GM23338 (cell line): ENCODE measurements around the gene ELOVL2. TPM values are rescaled to one million over a fixed set of nuclear protein-coding genes. Genes with fewer than 3 reads are reported as not detected.

Experiments used
- ATAC-seq: fragments of 200-7000 bp; cut with Tn5 transposase; 3 replicates; pipeline ENCODE4 v1.9.1; 2020
- DNase-seq: peaks from one replicate; pipeline ENCODE4 v3.0.0-alpha.2; 2015; ENCODE audit warnings: low spot score
- H2AFZ ChIP-seq: fragments of 200-600 bp; sonication (generic); 2 replicates; pipeline ENCODE4 v1.8.0; 2016; ENCODE audit warnings: antibody characterized with exemption, mild to moderate bottlenecking, moderate library complexity
- H3F3A ChIP-seq: fragments of 200-600 bp; sonication (generic); replicated peaks from 2 replicates; pipeline ENCODE4 v1.8.0; 2017; ENCODE audit warnings: antibody characterized with exemption, mixed run types, low read depth
- H3K27ac ChIP-seq: fragments of 200-600 bp; sonication (generic); 2 replicates; pipeline ENCODE4 v1.6.1; 2016; ENCODE audit warnings: low read depth
- H3K27me3 ChIP-seq: fragments of 200-600 bp; sonication (generic); 2 replicates; pipeline ENCODE4 v1.8.0; 2016; ENCODE audit warnings: mild to moderate bottlenecking, mixed run types, moderate library complexity; ENCODE audit not compliant: insufficient read depth
- H3K36me3 ChIP-seq: fragments of 200-600 bp; sonication (generic); 2 replicates; pipeline ENCODE4 v1.8.0; 2016; ENCODE audit warnings: mild to moderate bottlenecking; ENCODE audit not compliant: insufficient read depth
- H3K4me1 ChIP-seq: fragments of 200-600 bp; sonication (generic); 2 replicates; pipeline ENCODE4 v1.8.0; 2016; ENCODE audit warnings: mild to moderate bottlenecking, moderate library complexity; ENCODE audit not compliant: insufficient read depth
- H3K4me2 ChIP-seq: fragments of 200-600 bp; sonication (generic); 2 replicates; pipeline ENCODE4 v1.7.1; 2017; ENCODE audit warnings: mixed run types
- H3K4me3 ChIP-seq: fragments of 200-600 bp; sonication (generic); 2 replicates; pipeline ENCODE4 v1.6.1; 2016; ENCODE audit warnings: mixed run types
- H3K79me2 ChIP-seq: fragments of 200-600 bp; sonication (generic); replicated peaks from 2 replicates; pipeline ENCODE4 v1.8.0; 2017; ENCODE audit warnings: mild to moderate bottlenecking; ENCODE audit not compliant: insufficient read depth
- H3K9me2 ChIP-seq: fragments of 200-600 bp; sonication (generic); 2 replicates; pipeline ENCODE4 v1.8.0; 2017; ENCODE audit not compliant: insufficient read depth
- H4K20me1 ChIP-seq: fragments of 200-600 bp; sonication (generic); replicated peaks from 2 replicates; pipeline ENCODE4 v1.8.0; 2017; ENCODE audit warnings: mild to moderate bottlenecking; ENCODE audit not compliant: insufficient read depth
- H3K27ac Mint-ChIP-seq: 2 replicates; pipeline ENCODE4 v1.8.0; 2020; ENCODE audit warnings: inconsistent platforms, mild to moderate bottlenecking, moderate library complexity, mixed read lengths
- H3K27me3 Mint-ChIP-seq: 3 replicates; pipeline ENCODE4 v1.8.0; 2022; ENCODE audit warnings: low read depth, mild to moderate bottlenecking, moderate library complexity, mixed read lengths, inconsistent platforms; ENCODE audit not compliant: insufficient read depth, poor library complexity
- H3K36me3 Mint-ChIP-seq: 3 replicates; pipeline ENCODE4 v1.8.0; 2021; ENCODE audit warnings: low read depth, mild to moderate bottlenecking, inconsistent platforms, moderate library complexity, mixed read lengths
- H3K4me1 Mint-ChIP-seq: 3 replicates; pipeline ENCODE4 v1.8.0; 2020; ENCODE audit warnings: mild to moderate bottlenecking, inconsistent platforms, mixed read lengths
- H3K4me3 Mint-ChIP-seq: 3 replicates; pipeline ENCODE4 v1.8.0; 2021; ENCODE audit warnings: moderate library complexity, mild to moderate bottlenecking, inconsistent platforms, mixed read lengths
- H3K9me3 Mint-ChIP-seq: 3 replicates; pipeline ENCODE4 v1.8.0; 2020; ENCODE audit warnings: moderate library complexity, mild to moderate bottlenecking, inconsistent platforms, mixed read lengths
- EZH2phosphoT487 ChIP-seq: fragments of 200-600 bp; sonication (generic); IDR thresholded peaks from one replicate; pipeline ENCODE4 v1.8.1; 2018; ENCODE audit warnings: antibody characterized with exemption; ENCODE audit not compliant: unreplicated experiment
- JUNB ChIP-seq: IDR thresholded peaks from one replicate; pipeline ENCODE4 v1.6.1; 2016; ENCODE audit warnings: antibody characterized with exemption; ENCODE audit not compliant: unreplicated experiment
- NANOG ChIP-seq: IDR thresholded peaks from 2 replicates; pipeline ENCODE4 v1.6.1; 2016; ENCODE audit warnings: antibody characterized with exemption, borderline replicate concordance
- POLR2AphosphoS5 ChIP-seq: IDR thresholded peaks from 2 replicates; pipeline ENCODE4 v1.6.1; 2016; ENCODE audit warnings: antibody characterized with exemption, low read depth
- ZNF114 ChIP-seq: fragments of 250-450 bp; sonication (Bioruptor Pico); IDR thresholded peaks from 2 replicates; pipeline ENCODE4 v1.5.0; 2020; ENCODE audit warnings: mild to moderate bottlenecking, moderate library complexity
- polyA plus RNA-seq: library from polyadenylated mRNA; unstranded; fragments of >200 nt; fragmentation: Nextera tagmentation; extraction: Ambion mirVana; gene quantifications from 2 replicates; pipeline ENCODE4 v1.2.1, GENCODE V29; 2016
- total RNA-seq: library from RNA; depleted of rRNA; stranded (reverse); fragments of >200 nt; shearing (Covaris generic); gene quantifications from 2 replicates; pipeline ENCODE4 v1.2.3, GENCODE V29; 2014
- TF ChIP-seq, protein P1 (sequence below): fragments of 250-450 bp; sonication (Bioruptor Pico); IDR thresholded peaks from 2 replicates; pipeline ENCODE4 v1.5.0; 2020; ENCODE audit warnings: mild to moderate bottlenecking, moderate library complexity
- TF ChIP-seq, protein P2 (sequence below): IDR thresholded peaks from 2 replicates; pipeline ENCODE4 v1.6.1; 2016; ENCODE audit warnings: antibody characterized with exemption
- TF ChIP-seq, protein P3 (sequence below), 2 experiments: fragments of 200-600 bp in 1 of 2; sonication (generic) in 1 of 2; conservative IDR thresholded peaks; 2 replicates each; pipeline versions ENCODE4 v1.5.1 to v1.6.1; 2016 to 2017; ENCODE audit warnings: antibody characterized with exemption in 2 of 2, low read depth in 2 of 2, mild to moderate bottlenecking in 2 of 2, moderate library complexity in 1 of 2

The ELOVL2 gene
- total and polyA plus RNA-seq, 2 experiments from 2014 or later: 1.2 to 1.6 TPM

DNA sequence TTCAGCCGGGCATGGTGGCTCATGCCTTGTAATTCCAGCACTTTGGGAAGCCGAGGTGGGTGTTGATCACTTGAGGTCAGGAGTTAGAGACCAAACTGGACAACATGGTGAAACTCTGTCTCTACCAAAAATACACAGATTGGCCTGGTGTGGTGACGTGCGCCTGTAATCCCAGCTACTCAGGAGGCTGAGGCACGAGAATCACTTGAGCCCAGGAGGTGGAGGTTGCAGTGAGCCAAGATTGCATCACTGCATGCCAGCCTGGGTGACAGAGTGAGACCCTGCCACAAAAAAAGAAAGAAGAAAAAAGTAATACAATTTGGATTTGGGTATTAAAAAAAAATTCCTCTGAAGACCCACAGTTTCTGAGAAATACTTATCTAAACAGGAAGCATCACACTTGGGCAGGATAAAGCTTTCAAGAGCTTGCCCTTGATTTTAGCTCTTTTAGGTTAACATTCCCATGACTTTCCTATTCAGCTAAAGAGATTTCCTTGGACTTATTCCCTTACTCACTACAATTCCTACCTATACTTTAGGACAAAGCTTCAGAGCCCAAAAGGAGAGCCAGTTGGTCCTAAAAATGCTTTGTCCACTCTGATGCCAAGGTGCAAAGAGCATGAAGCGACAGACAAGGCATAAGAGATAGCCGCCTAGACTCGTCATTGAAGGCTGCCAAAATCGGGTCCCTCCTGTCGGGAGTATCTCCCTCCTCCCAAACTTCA lies 1.9 kb downstream of the ELOVL2 start (continued):
- TF ChIP-seq, protein P1, sequence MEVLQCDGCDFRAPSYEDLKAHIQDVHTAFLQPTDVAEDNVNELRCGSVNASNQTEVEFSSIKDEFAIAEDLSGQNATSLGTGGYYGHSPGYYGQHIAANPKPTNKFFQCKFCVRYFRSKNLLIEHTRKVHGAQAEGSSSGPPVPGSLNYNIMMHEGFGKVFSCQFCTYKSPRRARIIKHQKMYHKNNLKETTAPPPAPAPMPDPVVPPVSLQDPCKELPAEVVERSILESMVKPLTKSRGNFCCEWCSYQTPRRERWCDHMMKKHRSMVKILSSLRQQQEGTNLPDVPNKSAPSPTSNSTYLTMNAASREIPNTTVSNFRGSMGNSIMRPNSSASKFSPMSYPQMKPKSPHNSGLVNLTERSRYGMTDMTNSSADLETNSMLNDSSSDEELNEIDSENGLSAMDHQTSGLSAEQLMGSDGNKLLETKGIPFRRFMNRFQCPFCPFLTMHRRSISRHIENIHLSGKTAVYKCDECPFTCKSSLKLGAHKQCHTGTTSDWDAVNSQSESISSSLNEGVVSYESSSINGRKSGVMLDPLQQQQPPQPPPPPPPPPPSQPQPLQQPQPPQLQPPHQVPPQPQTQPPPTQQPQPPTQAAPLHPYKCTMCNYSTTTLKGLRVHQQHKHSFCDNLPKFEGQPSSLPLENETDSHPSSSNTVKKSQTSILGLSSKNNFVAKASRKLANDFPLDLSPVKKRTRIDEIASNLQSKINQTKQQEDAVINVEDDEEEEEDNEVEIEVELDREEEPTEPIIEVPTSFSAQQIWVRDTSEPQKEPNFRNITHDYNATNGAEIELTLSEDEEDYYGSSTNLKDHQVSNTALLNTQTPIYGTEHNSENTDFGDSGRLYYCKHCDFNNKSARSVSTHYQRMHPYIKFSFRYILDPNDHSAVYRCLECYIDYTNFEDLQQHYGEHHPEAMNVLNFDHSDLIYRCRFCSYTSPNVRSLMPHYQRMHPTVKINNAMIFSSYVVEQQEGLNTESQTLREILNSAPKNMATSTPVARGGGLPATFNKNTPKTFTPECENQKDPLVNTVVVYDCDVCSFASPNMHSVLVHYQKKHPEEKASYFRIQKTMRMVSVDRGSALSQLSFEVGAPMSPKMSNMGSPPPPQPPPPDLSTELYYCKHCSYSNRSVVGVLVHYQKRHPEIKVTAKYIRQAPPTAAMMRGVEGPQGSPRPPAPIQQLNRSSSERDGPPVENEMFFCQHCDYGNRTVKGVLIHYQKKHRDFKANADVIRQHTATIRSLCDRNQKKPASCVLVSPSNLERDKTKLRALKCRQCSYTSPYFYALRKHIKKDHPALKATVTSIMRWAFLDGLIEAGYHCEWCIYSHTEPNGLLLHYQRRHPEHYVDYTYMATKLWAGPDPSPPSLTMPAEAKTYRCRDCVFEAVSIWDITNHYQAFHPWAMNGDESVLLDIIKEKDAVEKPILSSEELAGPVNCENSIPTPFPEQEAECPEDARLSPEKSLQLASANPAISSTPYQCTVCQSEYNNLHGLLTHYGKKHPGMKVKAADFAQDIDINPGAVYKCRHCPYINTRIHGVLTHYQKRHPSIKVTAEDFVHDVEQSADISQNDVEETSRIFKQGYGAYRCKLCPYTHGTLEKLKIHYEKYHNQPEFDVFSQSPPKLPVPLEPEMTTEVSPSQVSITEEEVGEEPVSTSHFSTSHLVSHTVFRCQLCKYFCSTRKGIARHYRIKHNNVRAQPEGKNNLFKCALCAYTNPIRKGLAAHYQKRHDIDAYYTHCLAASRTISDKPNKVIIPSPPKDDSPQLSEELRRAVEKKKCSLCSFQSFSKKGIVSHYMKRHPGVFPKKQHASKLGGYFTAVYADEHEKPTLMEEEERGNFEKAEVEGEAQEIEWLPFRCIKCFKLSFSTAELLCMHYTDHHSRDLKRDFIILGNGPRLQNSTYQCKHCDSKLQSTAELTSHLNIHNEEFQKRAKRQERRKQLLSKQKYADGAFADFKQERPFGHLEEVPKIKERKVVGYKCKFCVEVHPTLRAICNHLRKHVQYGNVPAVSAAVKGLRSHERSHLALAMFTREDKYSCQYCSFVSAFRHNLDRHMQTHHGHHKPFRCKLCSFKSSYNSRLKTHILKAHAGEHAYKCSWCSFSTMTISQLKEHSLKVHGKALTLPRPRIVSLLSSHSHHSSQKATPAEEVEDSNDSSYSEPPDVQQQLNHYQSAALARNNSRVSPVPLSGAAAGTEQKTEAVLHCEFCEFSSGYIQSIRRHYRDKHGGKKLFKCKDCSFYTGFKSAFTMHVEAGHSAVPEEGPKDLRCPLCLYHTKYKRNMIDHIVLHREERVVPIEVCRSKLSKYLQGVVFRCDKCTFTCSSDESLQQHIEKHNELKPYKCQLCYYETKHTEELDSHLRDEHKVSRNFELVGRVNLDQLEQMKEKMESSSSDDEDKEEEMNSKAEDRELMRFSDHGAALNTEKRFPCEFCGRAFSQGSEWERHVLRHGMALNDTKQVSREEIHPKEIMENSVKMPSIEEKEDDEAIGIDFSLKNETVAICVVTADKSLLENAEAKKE (CRISPR knock-in tag): no peak
- no peak for TF ChIP-seq NANOG
- TF ChIP-seq POLR2AphosphoS5: no peak
- no peak for TF ChIP-seq JUNB
- TF ChIP-seq, protein P2, sequence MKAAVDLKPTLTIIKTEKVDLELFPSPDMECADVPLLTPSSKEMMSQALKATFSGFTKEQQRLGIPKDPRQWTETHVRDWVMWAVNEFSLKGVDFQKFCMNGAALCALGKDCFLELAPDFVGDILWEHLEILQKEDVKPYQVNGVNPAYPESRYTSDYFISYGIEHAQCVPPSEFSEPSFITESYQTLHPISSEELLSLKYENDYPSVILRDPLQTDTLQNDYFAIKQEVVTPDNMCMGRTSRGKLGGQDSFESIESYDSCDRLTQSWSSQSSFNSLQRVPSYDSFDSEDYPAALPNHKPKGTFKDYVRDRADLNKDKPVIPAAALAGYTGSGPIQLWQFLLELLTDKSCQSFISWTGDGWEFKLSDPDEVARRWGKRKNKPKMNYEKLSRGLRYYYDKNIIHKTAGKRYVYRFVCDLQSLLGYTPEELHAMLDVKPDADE: no peak
- TF ChIP-seq EZH2phosphoT487: no peak
- no peak for TF ChIP-seq ZNF114

DNA sequence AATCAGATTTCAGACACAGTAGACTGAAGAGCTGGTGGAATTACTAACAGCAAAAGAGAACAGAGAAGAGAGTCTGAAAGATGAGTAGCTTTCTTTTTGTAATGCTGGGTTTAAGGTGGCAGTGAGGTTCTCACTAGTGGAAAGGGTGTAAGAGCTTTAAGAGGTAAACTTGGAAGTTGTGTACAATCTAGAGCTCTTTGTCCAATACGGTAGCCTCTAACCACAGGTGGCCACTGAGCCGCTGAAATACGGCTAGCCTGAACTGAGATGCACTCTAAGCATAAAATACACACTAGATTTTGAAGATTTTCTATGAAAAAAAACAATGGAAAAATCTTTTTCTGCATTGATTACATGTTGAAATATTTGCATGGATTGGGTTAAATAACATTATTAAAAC lies 4.0 kb downstream of the ELOVL2 start:
- H3K79me2 ChIP-seq: no peaks in the 10 kb centered on the region
- no peaks in the 10 kb centered on the region; the same call in 2 of the 3 replicates for H3K9me3 Mint-ChIP-seq
- H3K27me3 Mint-ChIP-seq: peaks cover 28% of the 10 kb centered on the region
- no peaks in the 10 kb centered on the region for H4K20me1 ChIP-seq
- H3K9me2 ChIP-seq: no peaks in the 10 kb centered on the region
- H3K4me3 ChIP-seq: no peak overlapping the region
- H3F3A ChIP-seq: 0 out of 2 replicates have a peak, but pooled peaks cover 5% of the 10 kb centered on the region
- peaks cover 25% of the 10 kb centered on the region for H3K4me1 Mint-ChIP-seq
- H3K36me3 Mint-ChIP-seq: no peaks in the 10 kb centered on the region; the same call in 1 of the 3 replicates
- H3K4me3 Mint-ChIP-seq: no peak overlapping the region
- H3K36me3 ChIP-seq: no peaks in the 10 kb centered on the region
- no peak overlapping the region for H3K27ac Mint-ChIP-seq
- H3K27ac ChIP-seq: no peak overlapping the region
- no peak overlapping the region for H2AFZ ChIP-seq
- peaks cover 26% of the 10 kb centered on the region for H3K4me1 ChIP-seq
- H3K27me3 ChIP-seq: peaks cover 49% of the 10 kb centered on the region
- ATAC-seq (no peak), DNase-seq (no peak)
- no peak overlapping the region for H3K4me2 ChIP-seq
- TF ChIP-seq, protein P3, sequence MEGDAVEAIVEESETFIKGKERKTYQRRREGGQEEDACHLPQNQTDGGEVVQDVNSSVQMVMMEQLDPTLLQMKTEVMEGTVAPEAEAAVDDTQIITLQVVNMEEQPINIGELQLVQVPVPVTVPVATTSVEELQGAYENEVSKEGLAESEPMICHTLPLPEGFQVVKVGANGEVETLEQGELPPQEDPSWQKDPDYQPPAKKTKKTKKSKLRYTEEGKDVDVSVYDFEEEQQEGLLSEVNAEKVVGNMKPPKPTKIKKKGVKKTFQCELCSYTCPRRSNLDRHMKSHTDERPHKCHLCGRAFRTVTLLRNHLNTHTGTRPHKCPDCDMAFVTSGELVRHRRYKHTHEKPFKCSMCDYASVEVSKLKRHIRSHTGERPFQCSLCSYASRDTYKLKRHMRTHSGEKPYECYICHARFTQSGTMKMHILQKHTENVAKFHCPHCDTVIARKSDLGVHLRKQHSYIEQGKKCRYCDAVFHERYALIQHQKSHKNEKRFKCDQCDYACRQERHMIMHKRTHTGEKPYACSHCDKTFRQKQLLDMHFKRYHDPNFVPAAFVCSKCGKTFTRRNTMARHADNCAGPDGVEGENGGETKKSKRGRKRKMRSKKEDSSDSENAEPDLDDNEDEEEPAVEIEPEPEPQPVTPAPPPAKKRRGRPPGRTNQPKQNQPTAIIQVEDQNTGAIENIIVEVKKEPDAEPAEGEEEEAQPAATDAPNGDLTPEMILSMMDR (conservative IDR thresholded peaks at IDR 0.05; ENCODE audit: low read depth in 2 of 2): no peak
